Endothelial cell (in vitro differentiated cells): ENCODE results near the gene ALKBH5. TPM values are rescaled to one million over a fixed set of nuclear protein-coding genes. Genes with fewer than 3 reads are reported as not detected.

Experiments
- DNase-seq: peaks from one replicate; pipeline ENCODE4 v3.0.0; 2021; ENCODE audit warnings: low spot score
- H3K27ac Mint-ChIP-seq: one replicate; pipeline ENCODE4 v1.8.0; 2021; ENCODE audit warnings: mixed read lengths, inconsistent platforms; ENCODE audit not compliant: unreplicated experiment
- H3K27me3 Mint-ChIP-seq: one replicate; pipeline ENCODE4 v1.8.0; 2021; ENCODE audit warnings: mild to moderate bottlenecking, moderate library complexity, mixed read lengths, inconsistent platforms; ENCODE audit not compliant: unreplicated experiment
- H3K36me3 Mint-ChIP-seq: one replicate; pipeline ENCODE4 v1.8.0; 2021; ENCODE audit warnings: mild to moderate bottlenecking, low read depth, mixed read lengths, inconsistent platforms; ENCODE audit not compliant: unreplicated experiment
- H3K4me1 Mint-ChIP-seq: one replicate; pipeline ENCODE4 v1.8.0; 2021; ENCODE audit warnings: mild to moderate bottlenecking, mixed read lengths, inconsistent platforms; ENCODE audit not compliant: unreplicated experiment
- H3K4me3 Mint-ChIP-seq: one replicate; pipeline ENCODE4 v1.8.0; 2021; ENCODE audit warnings: mild to moderate bottlenecking, mixed read lengths, inconsistent platforms; ENCODE audit not compliant: unreplicated experiment
- H3K9me3 Mint-ChIP-seq: one replicate; pipeline ENCODE4 v1.8.0; 2021; ENCODE audit warnings: mixed read lengths, inconsistent platforms; ENCODE audit not compliant: unreplicated experiment
- CTCF ChIP-seq: fragments of 200-600 bp; sonication (generic); IDR thresholded peaks from one replicate; pipeline ENCODE4 v1.5.0; 2021; ENCODE audit warnings: antibody characterized with exemption; ENCODE audit not compliant: unreplicated experiment
- total RNA-seq: library from RNA; stranded (reverse); fragmentation: NEBNext Ultra II Directional; extraction: Animal tissue kit (Norgen Biotek cat#: 25700); gene quantifications from one replicate; pipeline ENCODE4 v1.2.1, GENCODE V29; 2021; ENCODE audit not compliant: unreplicated experiment

ALKBH5 gene
- total RNA-seq, 1 donor from 2014 or later, result 55.3 TPM

DNA sequence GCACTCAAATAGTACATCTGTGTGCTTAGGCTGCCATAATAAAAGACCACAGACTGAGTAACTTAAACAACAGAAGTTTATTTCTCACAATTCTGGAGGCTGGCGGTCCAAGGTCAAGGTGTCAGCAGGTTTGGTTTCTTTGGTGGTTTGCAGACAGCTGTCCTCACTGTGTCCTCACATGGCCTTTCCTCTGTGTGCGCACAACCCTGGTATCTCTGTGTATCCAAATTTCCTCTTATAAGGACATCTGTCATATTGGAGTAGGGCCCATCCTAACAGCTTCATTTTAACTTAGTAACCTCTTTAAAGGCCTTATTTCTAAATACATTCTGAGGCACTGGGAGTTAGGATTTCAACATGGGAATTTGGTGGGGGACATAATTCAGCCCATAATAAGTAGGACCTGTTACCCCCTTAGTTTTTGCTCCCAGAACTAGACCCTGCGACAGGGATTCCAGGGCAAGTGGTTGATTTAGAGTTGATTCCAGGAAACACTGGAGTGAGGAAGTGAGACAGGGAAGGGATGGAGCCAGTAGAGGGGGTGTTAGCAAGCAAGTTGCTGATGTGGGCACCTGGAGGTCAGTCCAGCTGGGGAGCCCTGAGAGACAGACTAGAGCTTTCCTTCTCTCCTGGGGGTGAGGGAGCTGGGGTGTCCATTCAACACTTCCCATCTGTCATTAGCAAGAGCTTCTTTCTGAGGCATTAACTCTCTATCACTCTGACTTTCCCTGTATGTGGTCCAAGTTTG, 10.9 kb upstream of the ALKBH5 start:
- H3K27me3 Mint-ChIP-seq, result peaks cover 4% of the 10 kb centered on the region
- no peak overlapping the region for H3K4me3 Mint-ChIP-seq
- no peaks in the 10 kb centered on the region for H3K36me3 Mint-ChIP-seq
- no peak for TF ChIP-seq CTCF
- H3K9me3 Mint-ChIP-seq, result no peaks in the 10 kb centered on the region
- DNase-seq, result no peak
- H3K4me1 Mint-ChIP-seq, result no peaks in the 10 kb centered on the region
- no peak overlapping the region for H3K27ac Mint-ChIP-seq

- H3K4me1 Mint-ChIP-seq, result no peaks in the 10 kb centered on the region
- H3K36me3 Mint-ChIP-seq, result no peaks in the 10 kb centered on the region
- peaks cover 4% of the 10 kb centered on the region for H3K27me3 Mint-ChIP-seq
- H3K9me3 Mint-ChIP-seq, result no peaks in the 10 kb centered on the region
- no peak overlapping the region for H3K4me3 Mint-ChIP-seq
- H3K27ac Mint-ChIP-seq, result no peak overlapping the region
- no peak for TF ChIP-seq CTCF
- no peak for DNase-seq
Observed at GRCh38 chr17:18173740-18174139, 9.9 kb upstream of the ALKBH5 start.

DNA sequence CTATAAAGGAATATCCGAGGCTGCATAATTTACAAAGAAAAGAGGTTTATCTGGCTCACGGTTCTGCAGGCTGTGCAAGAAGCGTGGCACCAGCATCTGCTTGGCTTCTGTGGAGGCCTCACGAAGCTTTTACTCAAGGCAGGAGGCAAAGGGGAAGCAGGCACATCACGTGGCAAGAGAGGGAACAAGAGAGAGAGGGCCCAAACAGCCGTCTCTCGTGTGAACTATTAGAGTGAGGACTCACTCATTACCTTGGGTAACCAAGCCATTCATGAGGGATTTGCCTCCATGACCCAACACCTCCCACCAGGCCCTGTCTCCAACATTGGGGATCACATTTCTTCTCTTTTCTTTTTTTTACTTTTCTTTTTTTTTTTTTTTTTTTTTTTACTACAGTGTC, 7.5 kb upstream of the ALKBH5 start:
- no peaks in the 10 kb centered on the region for H3K9me3 Mint-ChIP-seq
- peaks cover 5% of the 10 kb centered on the region for H3K27me3 Mint-ChIP-seq
- H3K4me3 Mint-ChIP-seq, result no peak overlapping the region
- no peak for TF ChIP-seq CTCF
- H3K27ac Mint-ChIP-seq, result no peak overlapping the region
- no peak for DNase-seq
- no peaks in the 10 kb centered on the region for H3K36me3 Mint-ChIP-seq
- no peaks in the 10 kb centered on the region for H3K4me1 Mint-ChIP-seq

DNA sequence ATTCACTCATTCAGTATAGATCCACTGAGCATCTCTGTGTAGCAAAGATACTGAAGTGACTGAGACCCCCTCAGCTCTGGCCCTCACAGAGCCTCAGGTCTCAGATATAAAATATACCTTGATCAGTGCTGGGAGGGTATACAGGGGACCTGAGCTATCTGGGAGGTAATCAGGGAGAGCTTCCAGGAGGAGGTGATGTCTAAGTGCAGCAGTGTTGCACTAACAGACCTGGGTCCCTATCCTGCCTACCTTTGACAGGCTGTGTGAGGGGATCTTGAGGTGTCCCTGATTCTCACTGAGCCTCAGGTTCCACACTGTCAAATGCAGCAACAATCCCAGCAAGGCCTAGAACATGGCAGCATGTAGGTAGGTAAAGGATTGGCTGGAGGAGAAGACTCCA, 6.5 kb upstream of the ALKBH5 start:
- peaks cover 3% of the 10 kb centered on the region for H3K4me1 Mint-ChIP-seq
- no peaks in the 10 kb centered on the region for H3K36me3 Mint-ChIP-seq
- H3K9me3 Mint-ChIP-seq, result no peaks in the 10 kb centered on the region
- no peak for TF ChIP-seq CTCF
- no peak overlapping the region for H3K27ac Mint-ChIP-seq
- peaks cover 7% of the 10 kb centered on the region for H3K27me3 Mint-ChIP-seq
- DNase-seq, result no peak
- H3K4me3 Mint-ChIP-seq, result no peak overlapping the region

DNA sequence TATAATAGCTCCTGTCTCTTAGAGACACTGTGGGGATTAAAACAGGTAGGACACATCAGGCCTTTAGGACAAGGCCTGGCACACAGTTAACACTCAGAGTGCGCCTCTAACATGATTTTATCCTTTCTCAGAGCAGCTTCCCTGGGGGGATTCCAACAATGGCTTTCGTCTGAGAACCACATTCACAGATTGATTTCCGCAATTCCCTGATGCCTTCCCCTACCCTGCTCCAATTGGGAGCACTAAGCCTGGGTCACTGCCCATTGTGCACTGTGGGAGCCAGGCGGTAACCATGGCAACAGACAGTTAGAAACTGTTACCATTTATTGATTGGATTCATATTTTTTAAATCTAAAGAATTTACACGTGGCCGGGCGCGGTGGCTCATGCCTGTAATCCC, 5.9 kb upstream of the ALKBH5 start:
- H3K27ac Mint-ChIP-seq, result no peak overlapping the region
- H3K9me3 Mint-ChIP-seq, result no peaks in the 10 kb centered on the region
- no peak for TF ChIP-seq CTCF
- peaks cover 4% of the 10 kb centered on the region for H3K27me3 Mint-ChIP-seq
- DNase-seq, result no peak
- H3K4me3 Mint-ChIP-seq, result no peak overlapping the region
- no peaks in the 10 kb centered on the region for H3K36me3 Mint-ChIP-seq
- H3K4me1 Mint-ChIP-seq, result peaks cover 5% of the 10 kb centered on the region
